Esophagus squamous epithelium (tissue), 4 donors: ENCODE measurements around the gene AQP1.

Experiments
- POLR2A ChIP-seq, 4 donors: fragments of 450-650 bp; IDR thresholded peaks; one replicate each; pipeline ENCODE4 v1.6.1; 2017; ENCODE audit warnings: antibody characterized with exemption in 4 of 4, mild to moderate bottlenecking in 4 of 4, moderate library complexity in 3 of 4
- TF ChIP-seq, protein P1 (sequence below), 6 experiments: fragments of 450-650 bp in 4 of 6; fragments of 200-600 bp in 2 of 6; sonication (generic) in 2 of 6; IDR thresholded peaks; one replicate each; pipeline ENCODE4 v1.5.1; 2016 to 2019; ENCODE audit warnings: antibody characterized with exemption in 6 of 6, mild to moderate bottlenecking in 4 of 6, moderate library complexity in 4 of 6

DNA sequence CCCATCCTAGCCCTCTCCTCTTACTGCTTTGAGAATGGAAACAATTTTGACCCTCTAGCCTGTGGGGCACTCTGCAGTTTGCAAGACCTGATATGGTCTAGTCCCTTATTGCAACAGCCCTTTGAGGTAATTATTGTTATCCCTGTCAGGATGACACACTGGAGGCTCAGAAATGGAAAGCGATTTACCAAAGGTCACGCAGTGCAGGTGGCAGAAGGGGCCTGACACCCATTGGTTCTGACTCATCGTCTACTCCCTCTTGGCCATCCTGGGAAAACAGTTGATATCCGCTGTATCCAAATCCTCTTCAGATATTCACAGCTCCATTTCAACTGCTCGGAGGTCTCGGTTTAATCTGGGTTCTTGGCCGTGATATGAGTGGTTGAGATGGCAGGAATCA is 44.7 kb upstream of the AQP1 start:
- TF ChIP-seq, protein P1, sequence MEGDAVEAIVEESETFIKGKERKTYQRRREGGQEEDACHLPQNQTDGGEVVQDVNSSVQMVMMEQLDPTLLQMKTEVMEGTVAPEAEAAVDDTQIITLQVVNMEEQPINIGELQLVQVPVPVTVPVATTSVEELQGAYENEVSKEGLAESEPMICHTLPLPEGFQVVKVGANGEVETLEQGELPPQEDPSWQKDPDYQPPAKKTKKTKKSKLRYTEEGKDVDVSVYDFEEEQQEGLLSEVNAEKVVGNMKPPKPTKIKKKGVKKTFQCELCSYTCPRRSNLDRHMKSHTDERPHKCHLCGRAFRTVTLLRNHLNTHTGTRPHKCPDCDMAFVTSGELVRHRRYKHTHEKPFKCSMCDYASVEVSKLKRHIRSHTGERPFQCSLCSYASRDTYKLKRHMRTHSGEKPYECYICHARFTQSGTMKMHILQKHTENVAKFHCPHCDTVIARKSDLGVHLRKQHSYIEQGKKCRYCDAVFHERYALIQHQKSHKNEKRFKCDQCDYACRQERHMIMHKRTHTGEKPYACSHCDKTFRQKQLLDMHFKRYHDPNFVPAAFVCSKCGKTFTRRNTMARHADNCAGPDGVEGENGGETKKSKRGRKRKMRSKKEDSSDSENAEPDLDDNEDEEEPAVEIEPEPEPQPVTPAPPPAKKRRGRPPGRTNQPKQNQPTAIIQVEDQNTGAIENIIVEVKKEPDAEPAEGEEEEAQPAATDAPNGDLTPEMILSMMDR (IDR thresholded peaks at IDR 0.05), result no peak
- TF ChIP-seq POLR2A (IDR thresholded peaks at IDR 0.05), result no peak
